HL-60/S4 treated with phorbol 12-myristate 13-acetate at 8.2 ng/mL for 4 days and 3 days (cell line): ENCODE data around the gene ELF1.
"Not testable (repeated sequence)": the region's sequence is repeated elsewhere in the genome, so short reads cannot be mapped to it uniquely, and the experiment has no call there.

Source experiments
- in situ Hi-C: fragments of 300-500 bp; cut with MboI; formaldehyde crosslinking; loops from 2 replicates; pipeline ENCODE4 v1.15.0; 2022; ENCODE audit warnings: low sequenced_read_pairs

ELF1 gene

GRCh38 chr13:41048640-41049039 lies 29.5 kb upstream of the ELF1 start:
- in situ Hi-C loops, result no loop called here

- in situ Hi-C loops, result not testable (repeated sequence)
Measured at GRCh38 chr13:41042419-41042818, 23.3 kb upstream of the ELF1 start.

GRCh38 chr13:41040584-41041334 lies 21.6 kb upstream of the ELF1 start:
- in situ Hi-C loops, result no loop called here

GRCh38 chr13:41039746-41040145 lies 20.6 kb upstream of the ELF1 start:
- in situ Hi-C loops, result no loop called here

GRCh38 chr13:41036557-41036956 lies 17.4 kb upstream of the ELF1 start:
- in situ Hi-C loops, result not testable (repeated sequence)

GRCh38 chr13:41034881-41035280 lies 15.8 kb upstream of the ELF1 start:
- in situ Hi-C loops, result no loop called here

GRCh38 chr13:41034382-41034781 lies 15.3 kb upstream of the ELF1 start:
- in situ Hi-C loops, result no loop called here

GRCh38 chr13:41032691-41033376 lies 13.7 kb upstream of the ELF1 start:
- in situ Hi-C loops, result no loop called here

GRCh38 chr13:41029629-41030028 lies 10.5 kb upstream of the ELF1 start:
- in situ Hi-C loops, result no loop called here

- in situ Hi-C loops, result no loop called here
Measured at GRCh38 chr13:41028051-41028450, 8.9 kb upstream of the ELF1 start.

- in situ Hi-C loops, result no loop called here
Measured at GRCh38 chr13:41026788-41027187, 7.7 kb upstream of the ELF1 start.

- in situ Hi-C loops, result no loop called here
Measured at GRCh38 chr13:41025518-41025917, 6.4 kb upstream of the ELF1 start.

GRCh38 chr13:41019578-41020347 lies 647 bp upstream of the ELF1 start:
- in situ Hi-C loops, result no loop called here

GRCh38 chr13:41018602-41018948 lies 541 bp downstream of the ELF1 start:
- in situ Hi-C loops, result no loop called here

- in situ Hi-C loops, result no loop called here
Measured at GRCh38 chr13:41017817-41018601, 1.1 kb downstream of the ELF1 start.

- in situ Hi-C loops, result no loop called here
Measured at GRCh38 chr13:41017159-41017558, 2.0 kb downstream of the ELF1 start.

GRCh38 chr13:41015920-41016319 lies 3.2 kb downstream of the ELF1 start:
- in situ Hi-C loops, result no loop called here

GRCh38 chr13:41013835-41014234 lies 5.3 kb downstream of the ELF1 start:
- in situ Hi-C loops, result no loop called here

- in situ Hi-C loops, result no loop called here
Measured at GRCh38 chr13:41012536-41012935, 6.6 kb downstream of the ELF1 start.

- in situ Hi-C loops, result no loop called here
Measured at GRCh38 chr13:41011382-41011956, 7.6 kb downstream of the ELF1 start.
